Transverse colon (tissue), 4 donors: ENCODE data around the gene MBNL2.

Experiments
- POLR2A ChIP-seq: fragments of 450-650 bp; IDR thresholded peaks from one replicate; pipeline ENCODE4 v1.6.1; 2016; ENCODE audit warnings: antibody characterized with exemption, mild to moderate bottlenecking, moderate library complexity
- POLR2AphosphoS5 ChIP-seq, 3 donors: sonication (generic); formaldehyde crosslinking; IDR thresholded peaks; one replicate each; pipeline ENCODE4 v1.6.1; 2016; ENCODE audit warnings: antibody characterized with exemption in 3 of 3
- TF ChIP-seq, protein P1 (sequence below), 5 experiments: fragments of 200-600 bp in 3 of 5; fragments of 450-650 bp in 2 of 5; sonication (generic) in 3 of 5; IDR thresholded peaks; 1 replicate in 2 of 5; 2 replicates in 3 of 5; pipeline ENCODE4 v1.5.1; 2016 to 2017; ENCODE audit warnings: antibody characterized with exemption in 5 of 5, inconsistent platforms in 3 of 5, mild to moderate bottlenecking in 2 of 5, moderate library complexity in 1 of 5

- TF ChIP-seq, protein P1, sequence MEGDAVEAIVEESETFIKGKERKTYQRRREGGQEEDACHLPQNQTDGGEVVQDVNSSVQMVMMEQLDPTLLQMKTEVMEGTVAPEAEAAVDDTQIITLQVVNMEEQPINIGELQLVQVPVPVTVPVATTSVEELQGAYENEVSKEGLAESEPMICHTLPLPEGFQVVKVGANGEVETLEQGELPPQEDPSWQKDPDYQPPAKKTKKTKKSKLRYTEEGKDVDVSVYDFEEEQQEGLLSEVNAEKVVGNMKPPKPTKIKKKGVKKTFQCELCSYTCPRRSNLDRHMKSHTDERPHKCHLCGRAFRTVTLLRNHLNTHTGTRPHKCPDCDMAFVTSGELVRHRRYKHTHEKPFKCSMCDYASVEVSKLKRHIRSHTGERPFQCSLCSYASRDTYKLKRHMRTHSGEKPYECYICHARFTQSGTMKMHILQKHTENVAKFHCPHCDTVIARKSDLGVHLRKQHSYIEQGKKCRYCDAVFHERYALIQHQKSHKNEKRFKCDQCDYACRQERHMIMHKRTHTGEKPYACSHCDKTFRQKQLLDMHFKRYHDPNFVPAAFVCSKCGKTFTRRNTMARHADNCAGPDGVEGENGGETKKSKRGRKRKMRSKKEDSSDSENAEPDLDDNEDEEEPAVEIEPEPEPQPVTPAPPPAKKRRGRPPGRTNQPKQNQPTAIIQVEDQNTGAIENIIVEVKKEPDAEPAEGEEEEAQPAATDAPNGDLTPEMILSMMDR (IDR thresholded peaks at IDR 0.05), result no peak
- TF ChIP-seq POLR2A (no peak), POLR2AphosphoS5 (IDR thresholded peaks at IDR 0.05) (no peak)
Observed at GRCh38 chr13:97263160-97263559, 41.0 kb downstream of the MBNL2 start.
